ENCODE results near the gene SUN1. TPM values are rescaled to one million over a fixed set of nuclear protein-coding genes. Genes with fewer than 3 reads are reported as not detected.

The SUN1 gene
- total and polyA plus RNA-seq, 2 of the 8 experiments (the other 6 are each of a cell fraction or from before 2014, with no cell fraction given), result 108 to 158 TPM

GRCh38 chr7:890868-891267 lies 58.6 kb downstream of the SUN1 start:
- Histone ChIP-seq H3K9me3 (ENCODE audit: insufficient read depth in 2 of 2, low read depth in 1 of 2, low read length in 1 of 2) (no peaks in the 10 kb centered on the region), H2BK20ac (ENCODE audit: low read length) (no peak overlapping the region)
- POLR2A ChIA-PET (ENCODE audit: partially characterized antibody), result interaction anchor here (0.6 to 1.2 kb wide), 2 partner anchors 10 to 103 kb away, joined by 3 read pairs; no protein-coding TSS in a partner anchor

More at GRCh38 chr7:890868-891267, 58.6 kb downstream of the SUN1 start:
- Histone ChIP-seq H2BK120ac (replicated peaks; ENCODE audit: low read depth, low read length) (no peak overlapping the region), H3K23me2 (ENCODE audit: low read depth, low read length) (peaks cover 2% of the 10 kb centered on the region; the same call in 1 of the 2 replicates), H2AK5ac (ENCODE audit: low read depth, low read length) (no peak overlapping the region), H3K4me3 (ENCODE audit: extremely low read depth in 1 of 4, insufficient read depth in 2 of 4, low read depth in 3 of 4, low read length in 4 of 4) (no peak overlapping the region), H4K20me1 (replicated peaks in 1 of 2; ENCODE audit: control insufficient read depth in 1 of 2, insufficient read depth in 2 of 2, low read length in 2 of 2) (peaks cover 21 to 43% of the 10 kb centered on the region in 2 experiments), H3K9ac (replicated peaks in 1 of 4; ENCODE audit: extremely low read depth in 1 of 4, low read depth in 3 of 4, low read length in 3 of 4) (no peak overlapping the region), H4K91ac (replicated peaks; ENCODE audit: insufficient read length, low read length) (no peak overlapping the region), H3K79me1 (ENCODE audit: low read depth, low read length) (peaks cover 39% of the 10 kb centered on the region), H3K56ac (replicated peaks; ENCODE audit: insufficient read length, low read depth, low read length) (no peak overlapping the region), H2BK15ac (ENCODE audit: low read length) (no peak overlapping the region), H3K23ac (ENCODE audit: insufficient read length) (no peak overlapping the region), H4K5ac (ENCODE audit: insufficient read length, low read depth, low read length) (no peak overlapping the region), H3K27ac (ENCODE audit: low read depth, low read length) (no peak overlapping the region), H3K4ac (replicated peaks; ENCODE audit: insufficient read length, low read depth, low read length) (no peak overlapping the region), H3K36me3 (ENCODE audit: control insufficient read depth in 2 of 4, insufficient read depth in 4 of 4, low read length in 3 of 4) (peaks cover 24 to 73% (median 55%) of the 10 kb centered on the region in 4 experiments), H3K4me2 (ENCODE audit: insufficient read depth in 1 of 2, low read depth in 2 of 2, low read length in 2 of 2) (no peak overlapping the region), H3K18ac (ENCODE audit: extremely low read depth, low read length) (no peak overlapping the region), H2BK12ac (ENCODE audit: low read depth, low read length) (no peak overlapping the region), H2AFZ (ENCODE audit: low read length) (no peak overlapping the region), H4K8ac (ENCODE audit: extremely low read depth, insufficient read depth, low read length) (no peak overlapping the region), H3K4me1 (replicated peaks in 1 of 4; ENCODE audit: control insufficient read depth in 3 of 4, insufficient read depth in 4 of 4, low read length in 3 of 4) (peaks cover 0 to 12% (median 1%) of the 10 kb centered on the region in 4 experiments; a peak in 2 of 7 replicates), H2BK5ac (ENCODE audit: low read depth, low read length) (no peak overlapping the region), H3K27me3 (replicated peaks in 1 of 4; ENCODE audit: control insufficient read depth in 3 of 4, extremely low read depth in 1 of 4, insufficient read depth in 3 of 4, low read length in 3 of 4) (no peaks in the 10 kb centered on the region), H3K79me2 (ENCODE audit: control insufficient read depth in 1 of 2, insufficient read depth in 2 of 2, low read length in 2 of 2) (peaks cover 4 to 38% of the 10 kb centered on the region in 2 experiments; a peak in 3 of 4 replicates), H3K14ac (ENCODE audit: insufficient read length) (no peak overlapping the region)
- no peak for FAIRE-seq
- WGBS, 2 experiments (ENCODE audit: extremely low coverage in 1 of 2, insufficient coverage in 1 of 2, insufficient read length in 1 of 2, insufficient replicate concordance in 2 of 2, low coverage in 1 of 2, low lambda C conversion rate in 2 of 2, missing lambda C conversion rate in 1 of 2), result 91% methylated on average over 15 of the region's 15 CpGs; no CpG with 5 or more reads in 1 of the 2 experiments
- DNase-seq (ENCODE audit: low read depth in 1 of 2, low spot score in 2 of 2), result no peak
- CTCF ChIA-PET (ENCODE audit: partially characterized antibody), result interaction anchor here (1.4 kb wide), 1 partner anchor 9 kb away, joined by 4 read pairs; no protein-coding TSS in a partner anchor
- no peak for TF ChIP-seq CBX5 (IDR thresholded peaks at IDR 0.05; ENCODE audit: low read depth, low read length)
